Prostate gland (tissue), 2 donors: ENCODE measurements around the gene SRR. TPM values are rescaled to one million over a fixed set of nuclear protein-coding genes. Genes with fewer than 3 reads are reported as not detected.
A peak's percentile ranks its signal among the peaks of the same experiment; 100 is the strongest.

Experiments
- DNase-seq: peaks from one replicate; pipeline ENCODE4 v3.0.0-alpha.2; 2019; ENCODE audit warnings: low spot score
- H3K27ac ChIP-seq, 2 donors: fragments of 200-600 bp; sonication (generic); 2 replicates each; pipeline ENCODE4 v1.5.1; 2017 to 2019
- H3K27me3 ChIP-seq: fragments of 200-600 bp; sonication (generic); replicated peaks from 2 replicates; pipeline ENCODE4 v1.5.1; 2019; ENCODE audit not compliant: insufficient read depth
- H3K36me3 ChIP-seq, 2 donors: fragments of 200-600 bp; sonication (generic); 1 replicate in 1 of 2; 2 replicates in 1 of 2; pipeline versions ENCODE4 v1.5.1 to v1.8.1; 2017 to 2019
- H3K4me1 ChIP-seq: fragments of 200-600 bp; sonication (generic); replicated peaks from 2 replicates; pipeline ENCODE4 v1.5.1; 2019
- H3K4me3 ChIP-seq, 2 donors: fragments of 200-600 bp; sonication (generic); 2 replicates each; pipeline ENCODE4 v1.5.1; 2017 to 2019
- H3K9me3 ChIP-seq: fragments of 200-600 bp; sonication (generic); 2 replicates; pipeline ENCODE4 v1.5.1; 2017
- CTCF ChIP-seq, 4 experiments: fragments of 200-600 bp in 2 of 4; fragments of 450-650 bp in 2 of 4; sonication (generic) in 2 of 4; IDR thresholded peaks; 1 replicate in 3 of 4; 2 replicates in 1 of 4; pipeline ENCODE4 v1.5.1; 2016 to 2019; ENCODE audit warnings: antibody characterized with exemption in 4 of 4, mild to moderate bottlenecking in 2 of 4, moderate library complexity in 2 of 4
- POLR2A ChIP-seq: fragments of 450-650 bp; IDR thresholded peaks from one replicate; pipeline ENCODE4 v1.6.1; 2016; ENCODE audit warnings: antibody characterized with exemption, mild to moderate bottlenecking
- POLR2AphosphoS5 ChIP-seq: sonication (generic); formaldehyde crosslinking; IDR thresholded peaks from one replicate; pipeline ENCODE4 v1.6.1; 2017; ENCODE audit warnings: antibody characterized with exemption
- WGBS: methylation state at CpG from one replicate; pipeline ENCODE4 v1.1.5; 2018; 5-methylcytosine and 5-hydroxymethylcytosine counted together
- intact Hi-C: fragments of 100-400 bp; cut with DNase I; formaldehyde crosslinking; loops from one replicate; pipeline ENCODE4 v1.14.2; 2022
- total RNA-seq, 2 donors: library from RNA; depleted of rRNA; stranded (reverse); fragments of >200 nt; gene quantifications; one replicate each; pipeline ENCODE4 v1.1.0, GENCODE V29; 2016

SRR gene
- total RNA-seq, 2 donors from 2014 or later, result 10.8 to 27.5 TPM

- TF ChIP-seq POLR2AphosphoS5 (no peak), CTCF (IDR thresholded peaks at IDR 0.05) (no peak), POLR2A (no peak)
- no peak for DNase-seq
- H3K36me3 ChIP-seq, result peaks cover 0 to 5% of the 10 kb centered on the region in 2 donors
- H3K4me3 ChIP-seq, result peak overlapping the region; percentile 71 to 89
- H3K27ac ChIP-seq, result peak overlapping the region; percentile 84 to 97
- H3K9me3 ChIP-seq, result no peaks in the 10 kb centered on the region
- peaks cover 2% of the 10 kb centered on the region for H3K4me1 ChIP-seq
- H3K27me3 ChIP-seq, result no peaks in the 10 kb centered on the region
- intact Hi-C loops, result no loop called here
- WGBS, result 16% methylated on average over 5 of the region's 5 CpGs
Measured at GRCh38 chr17:2338315-2338657, 34.5 kb downstream of the SRR start.

GRCh38 chr17:2343421-2343820, 39.7 kb downstream of the SRR start:
- no peak overlapping the region for H3K4me3 ChIP-seq
- peaks cover 15% of the 10 kb centered on the region for H3K4me1 ChIP-seq
- TF ChIP-seq POLR2AphosphoS5 (no peak), POLR2A (no peak), CTCF (IDR thresholded peaks at IDR 0.05) (no peak)
- 67% methylated on average over 5 of the region's 5 CpGs for WGBS
- DNase-seq, result no peak
- H3K9me3 ChIP-seq, result no peaks in the 10 kb centered on the region
- H3K36me3 ChIP-seq, result no peaks in the 10 kb centered on the region
- intact Hi-C loops, result no loop called here
- H3K27ac ChIP-seq, result peak overlapping the region; percentile 87 to 91
- no peaks in the 10 kb centered on the region for H3K27me3 ChIP-seq

GRCh38 chr17:2344528-2344927, 40.8 kb downstream of the SRR start:
- intact Hi-C loops, result no loop called here
- TF ChIP-seq POLR2A (no peak), CTCF (IDR thresholded peaks at IDR 0.05) (no peak), POLR2AphosphoS5 (no peak)
- H3K27me3 ChIP-seq, result no peaks in the 10 kb centered on the region
- peak overlapping the region; percentile 87 to 91 for H3K27ac ChIP-seq
- DNase-seq, result no peak
- H3K36me3 ChIP-seq, result no peaks in the 10 kb centered on the region
- H3K4me1 ChIP-seq, result peaks cover 16% of the 10 kb centered on the region
- H3K9me3 ChIP-seq, result no peaks in the 10 kb centered on the region
- no peak overlapping the region for H3K4me3 ChIP-seq
- WGBS, result 88% methylated on average over 10 of the region's 10 CpGs

GRCh38 chr17:2346475-2346874, 42.7 kb downstream of the SRR start:
- Histone ChIP-seq H3K36me3 (no peaks in the 10 kb centered on the region), H3K4me1 (peaks cover 16% of the 10 kb centered on the region), H3K9me3 (no peaks in the 10 kb centered on the region), H3K27me3 (no peaks in the 10 kb centered on the region), H3K4me3 (no peak overlapping the region), H3K27ac (peak overlapping the region; percentile 87 to 91)
- peak; percentile 80 for TF ChIP-seq POLR2AphosphoS5
- TF ChIP-seq POLR2A, result peak; percentile 30
- TF ChIP-seq CTCF (IDR thresholded peaks at IDR 0.05), result peak in 1 of 4 experiments; percentile 33
- peak; percentile 82 for DNase-seq
- 48% methylated on average over 8 of the region's 8 CpGs for WGBS
- intact Hi-C loops, result no loop called here

GRCh38 chr17:2347805-2348685, 44.3 kb downstream of the SRR start:
- Histone ChIP-seq H3K27me3 (no peaks in the 10 kb centered on the region), H3K27ac (peak overlapping the region; percentile 87 to 91), H3K36me3 (no peaks in the 10 kb centered on the region), H3K4me1 (peaks cover 16% of the 10 kb centered on the region), H3K9me3 (no peaks in the 10 kb centered on the region), H3K4me3 (no peak overlapping the region)
- WGBS, result 42% methylated on average over 11 of the region's 11 CpGs
- peak; percentile 86 for DNase-seq
- TF ChIP-seq POLR2AphosphoS5, result peak; percentile 89
- TF ChIP-seq CTCF (IDR thresholded peaks at IDR 0.05), result no peak
- peak; percentile 25 for TF ChIP-seq POLR2A
- intact Hi-C loops, result no loop called here
